NCI-H82 treated with DMSO at 0.1 percent for 48 hours (cell line): Measurements from ENCODE around the gene IL6.
"Not testable (repeated sequence)": the region's sequence is repeated elsewhere in the genome, so short reads cannot be mapped to it uniquely, and the experiment has no call there.

Experiments used
- DNase-seq: peaks from one replicate; lab custom pipeline; 2025; ENCODE audit not compliant: unreplicated experiment; lab: John Stamatoyannopoulos, UW

Gene IL6

DNA sequence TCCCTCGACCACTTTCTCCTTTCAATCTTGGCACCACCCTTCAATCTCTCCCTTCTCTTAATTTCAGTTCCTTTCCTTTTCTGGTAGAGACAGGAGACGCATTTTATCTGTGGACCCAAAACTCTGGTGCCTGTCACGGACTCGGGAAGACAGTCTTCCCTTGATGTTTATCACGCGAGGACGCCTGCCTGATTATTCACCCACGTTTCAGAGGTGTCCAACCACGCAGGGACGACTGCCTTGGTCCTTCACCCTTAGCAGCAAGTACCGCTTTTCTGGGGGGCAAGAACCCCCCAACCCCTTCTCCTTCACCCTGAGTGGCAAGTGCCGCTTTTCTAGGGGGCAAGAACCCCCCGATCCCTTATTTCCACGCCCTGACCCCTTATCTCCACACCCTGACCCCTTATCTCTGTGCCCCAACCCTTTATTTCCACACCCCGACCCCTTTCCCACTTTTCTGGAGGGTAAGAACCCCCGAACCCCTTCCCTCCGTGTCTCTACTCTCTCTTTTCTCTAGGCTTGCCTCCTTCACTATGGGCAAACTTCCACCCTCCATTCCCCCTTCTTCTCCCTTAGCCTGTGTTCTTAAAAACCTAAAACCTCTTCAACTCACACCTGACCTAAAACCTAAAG lies 22.9 kb upstream of the IL6 start:
- not testable (repeated sequence) for DNase-seq

DNA sequence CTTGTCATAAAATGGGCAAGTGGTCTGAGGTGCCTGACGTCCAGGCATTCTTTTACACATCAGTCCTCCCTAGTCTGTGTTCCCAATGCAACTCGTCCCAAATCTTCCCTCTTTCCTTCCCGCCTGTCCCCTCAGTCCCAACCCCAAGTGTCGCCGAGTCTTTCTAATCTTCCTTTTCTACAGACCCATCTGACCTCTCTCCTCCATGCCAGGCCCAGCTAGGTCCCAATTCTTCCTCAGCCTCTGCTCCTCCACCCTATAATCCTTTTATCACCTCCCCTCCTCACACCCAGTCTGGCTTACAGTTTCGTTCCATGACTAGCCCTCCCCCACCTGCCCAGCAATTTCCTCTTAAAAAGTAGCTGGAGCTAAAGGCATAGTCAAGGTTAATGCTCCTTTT lies 22.3 kb upstream of the IL6 start:
- DNase-seq = not testable (repeated sequence)

DNA sequence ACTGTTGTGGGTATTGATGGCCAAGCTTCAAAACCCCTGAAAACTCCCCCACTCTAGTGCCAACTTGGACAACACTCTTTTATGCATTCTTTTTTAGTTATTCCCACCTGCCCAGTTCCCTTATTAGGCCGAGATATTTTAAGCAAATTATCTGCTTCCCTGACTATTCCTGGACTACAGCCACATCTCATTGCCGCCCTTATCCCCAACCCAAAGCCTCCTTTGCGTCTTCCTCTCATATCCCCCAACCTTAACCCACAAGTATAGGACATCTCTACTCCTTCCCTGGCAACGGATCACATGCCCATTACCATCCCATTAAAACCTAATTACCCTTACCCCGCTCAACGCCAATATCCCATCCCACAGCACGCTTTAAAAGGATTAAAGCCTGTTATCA lies 21.1 kb upstream of the IL6 start:
- DNase-seq = not testable (repeated sequence)

DNA sequence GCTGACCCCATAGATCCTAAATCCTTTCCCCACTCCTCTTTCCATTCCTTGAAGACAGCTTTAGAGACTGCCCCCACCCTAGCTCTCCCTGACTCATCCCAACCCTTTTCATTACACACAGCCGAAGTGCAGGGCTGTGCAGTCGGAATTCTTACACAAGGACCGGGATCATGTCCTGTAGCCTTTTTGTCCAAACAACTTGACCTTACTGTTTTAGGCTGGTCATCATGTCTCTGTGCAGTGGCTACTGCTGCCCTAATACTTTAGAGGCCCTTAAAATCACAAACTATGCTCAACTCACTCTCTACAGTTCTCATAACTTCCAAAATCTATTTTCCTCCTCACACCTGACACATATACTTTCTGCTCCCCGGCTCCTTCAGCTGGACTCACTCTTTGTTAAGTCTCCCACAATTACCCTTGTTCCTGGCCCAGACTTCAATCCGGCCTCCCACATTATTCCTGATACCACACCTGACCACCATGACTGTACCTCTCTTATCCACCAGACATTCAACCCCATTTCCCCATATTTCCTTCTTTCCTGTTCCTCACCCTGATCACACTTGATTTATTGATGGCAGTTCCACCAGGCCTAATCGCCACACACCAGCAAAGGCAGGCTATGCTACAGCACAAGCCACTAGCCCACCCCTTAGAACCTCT lies 19.8 kb upstream of the IL6 start:
- DNase-seq = not testable (repeated sequence)

DNA sequence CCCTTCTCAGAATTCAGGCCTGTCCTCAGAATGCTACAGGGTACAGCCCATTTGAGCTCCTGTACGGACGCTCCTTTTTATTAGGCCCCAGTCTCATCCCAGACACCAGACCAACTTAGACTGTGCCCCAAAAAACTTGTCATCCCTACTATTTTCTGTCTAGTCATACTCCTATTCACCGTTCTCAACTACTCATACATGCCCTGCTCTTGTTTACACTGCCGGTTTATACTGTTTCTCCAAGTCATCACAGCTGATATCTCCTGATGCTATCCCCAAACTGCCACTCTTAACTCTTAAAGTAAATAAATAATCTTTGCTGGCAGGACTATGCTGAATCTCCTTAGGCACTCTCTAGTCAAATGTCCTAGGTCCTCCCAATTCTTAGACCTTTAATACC lies 18.8 kb upstream of the IL6 start:
- not testable (repeated sequence) for DNase-seq

DNA sequence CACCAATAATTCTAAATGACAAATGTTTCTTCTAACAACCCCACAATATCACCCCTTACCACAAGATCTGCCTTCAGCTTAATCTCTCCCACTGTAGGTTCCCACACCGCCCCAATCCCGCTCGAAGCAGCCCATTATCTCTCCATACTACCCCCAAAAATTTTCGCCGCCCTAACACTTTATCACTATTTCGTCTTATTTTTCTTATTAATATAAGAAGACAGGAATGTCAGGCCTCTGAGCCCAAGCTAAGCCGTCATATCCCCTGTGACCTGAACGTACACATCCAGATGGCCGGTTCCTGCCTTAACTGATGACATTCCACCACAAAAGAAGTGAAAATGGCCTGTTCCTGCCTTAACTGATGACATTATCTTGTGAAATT lies 18.3 kb upstream of the IL6 start:
- not testable (repeated sequence) for DNase-seq

DNA sequence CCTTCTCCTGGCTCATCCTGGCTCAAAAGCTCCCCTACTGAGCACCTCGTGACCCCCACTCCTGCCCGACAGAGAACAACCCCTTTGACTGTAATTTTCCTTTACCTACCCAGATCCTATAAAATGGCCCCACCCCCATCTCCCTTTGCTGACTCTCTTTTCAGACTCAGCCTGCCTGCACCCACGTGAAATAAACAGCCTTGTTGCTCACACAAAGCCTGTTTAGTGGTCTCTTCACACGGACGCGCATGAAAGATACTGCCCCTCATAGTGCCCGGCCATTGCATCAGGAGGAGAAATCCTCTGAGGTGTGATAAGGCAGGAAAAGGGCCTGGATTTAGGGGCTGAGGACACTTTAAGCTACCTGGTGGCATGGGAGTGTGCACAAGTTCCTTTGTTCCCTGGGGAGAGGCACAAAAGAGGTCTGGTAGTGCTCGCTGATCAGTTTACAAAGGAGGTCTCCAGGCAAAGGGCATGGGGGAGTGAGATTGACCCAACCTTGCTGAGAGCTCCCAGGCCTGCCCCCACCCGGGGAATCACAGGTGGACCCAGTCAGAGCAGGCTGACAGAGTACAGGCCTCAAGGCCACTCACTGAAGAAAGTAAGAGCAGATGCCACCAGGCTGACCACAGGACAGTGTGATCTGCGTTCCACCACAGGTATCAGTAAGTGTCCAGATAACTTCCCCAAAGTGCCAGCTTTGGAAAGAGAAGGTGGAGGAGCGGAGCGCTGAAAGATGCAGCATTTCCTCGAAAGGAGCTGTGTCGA lies 17.8 kb upstream of the IL6 start:
- not testable (repeated sequence) for DNase-seq

DNA sequence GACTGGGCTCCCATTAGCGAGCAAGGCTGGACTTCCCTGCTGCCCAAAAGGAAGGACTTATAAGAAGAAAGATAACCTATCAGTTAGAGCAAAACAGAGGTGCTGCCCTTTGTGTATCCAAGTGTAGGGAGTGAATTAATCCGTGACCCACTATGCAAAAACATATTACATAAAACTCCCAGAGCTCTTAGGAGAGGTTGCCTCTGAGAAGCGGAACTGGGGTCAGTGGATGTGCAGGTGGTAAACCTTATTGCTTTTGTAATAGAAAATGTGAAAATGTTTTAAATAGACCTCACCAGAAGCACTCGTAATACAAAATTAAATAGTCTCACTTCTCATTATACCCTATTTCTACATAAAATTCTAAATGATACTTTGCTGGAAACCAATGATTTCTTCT lies 17.1 kb upstream of the IL6 start:
- no peak for DNase-seq

DNA sequence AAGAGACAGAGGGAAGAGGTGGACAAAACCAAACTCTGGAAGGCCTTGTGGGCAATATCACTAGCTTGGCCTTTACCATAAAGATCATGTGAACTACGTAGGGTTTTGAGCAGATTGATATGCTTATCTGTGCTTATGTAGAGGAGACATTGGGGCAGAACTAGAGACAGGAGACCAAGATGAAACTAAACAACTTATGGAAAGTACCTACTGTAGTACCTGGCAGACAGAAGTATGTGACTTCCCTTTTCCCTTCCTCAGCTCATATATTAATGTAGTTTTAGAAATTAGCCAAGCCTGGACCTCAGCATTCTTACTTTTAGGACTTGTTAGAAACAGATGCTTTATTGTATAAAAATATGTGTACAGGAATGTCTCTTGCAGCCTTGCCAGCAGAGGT lies 14.0 kb upstream of the IL6 start:
- DNase-seq = no peak

DNA sequence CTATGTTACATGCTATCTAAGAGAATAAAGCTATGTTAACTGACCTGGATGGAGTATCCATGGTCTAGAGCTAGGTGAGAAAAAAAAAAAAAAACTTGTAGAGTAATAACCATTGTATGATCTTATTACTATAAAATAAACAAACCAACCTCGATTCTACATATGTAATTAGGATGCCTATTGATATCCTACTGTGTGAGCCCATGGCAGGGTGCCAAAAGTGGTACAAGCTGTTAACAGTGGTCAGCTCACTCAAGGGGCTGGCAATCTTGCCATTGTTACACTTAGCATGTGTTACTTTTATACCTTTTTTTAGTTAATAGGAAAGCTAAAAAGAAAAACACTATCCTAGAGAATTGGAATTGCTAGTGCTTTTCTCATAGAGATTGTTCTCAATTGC lies 13.5 kb upstream of the IL6 start:
- no peak for DNase-seq

DNA sequence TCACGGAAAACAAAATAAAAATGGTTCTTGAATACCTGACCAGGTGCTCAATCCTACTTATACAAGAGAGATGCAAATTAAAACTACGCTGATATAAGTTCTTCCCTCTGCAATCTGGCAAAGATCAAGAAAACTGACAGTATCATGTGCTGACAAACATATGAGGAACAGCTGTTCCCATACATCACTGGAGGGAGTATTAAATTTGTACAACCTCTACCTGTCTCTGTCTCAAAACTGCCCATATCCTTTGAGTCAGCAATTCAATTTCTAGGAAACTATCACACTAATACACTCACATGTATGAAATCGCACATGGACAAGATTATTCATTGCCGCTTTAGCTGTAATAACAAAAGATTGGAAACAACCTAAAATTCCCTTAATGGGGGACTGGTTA lies 11.0 kb upstream of the IL6 start:
- no peak for DNase-seq

DNA sequence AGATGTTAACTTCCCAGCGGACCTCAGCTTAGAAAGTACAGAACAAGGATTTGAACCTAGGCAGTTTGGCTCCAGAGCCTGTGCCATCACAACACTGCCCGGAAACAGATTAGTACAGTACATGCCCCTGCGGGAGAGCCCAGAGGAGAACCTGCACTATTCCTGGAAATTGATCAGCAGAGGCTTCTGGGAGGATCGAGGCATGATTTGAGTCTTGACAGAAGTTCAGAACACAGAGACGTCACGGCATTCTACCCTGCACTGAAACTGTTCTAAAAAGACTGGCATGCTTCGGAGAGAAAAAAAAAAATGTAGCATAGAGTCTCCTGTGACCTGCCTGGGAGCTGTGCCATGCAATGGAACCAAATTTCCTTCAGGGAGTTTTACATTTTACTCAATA lies 9.2 kb upstream of the IL6 start:
- DNase-seq = no peak

DNA sequence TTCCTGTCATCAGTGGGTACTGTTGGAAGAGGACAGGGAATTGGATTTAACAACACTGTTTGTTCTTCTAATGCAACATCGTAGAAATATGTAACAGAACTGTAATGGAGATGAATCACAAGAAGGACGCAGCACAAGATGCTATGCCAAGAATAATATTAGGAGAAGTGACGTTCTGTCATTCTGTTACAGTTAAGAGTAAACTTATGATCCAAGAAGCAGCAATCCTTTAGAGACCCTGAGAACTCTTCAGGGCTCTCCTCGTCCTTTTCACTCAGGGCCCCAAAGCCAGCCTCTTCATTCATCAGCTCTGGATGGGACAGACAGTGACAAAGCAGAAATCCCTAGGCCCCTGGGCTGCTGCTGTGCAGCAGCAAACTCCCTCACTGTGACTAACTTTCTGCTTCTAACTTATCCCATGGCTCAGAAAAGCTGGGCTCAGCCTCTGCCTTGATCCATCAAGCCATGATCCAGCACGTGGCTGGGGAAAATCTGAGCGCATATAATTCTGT lies 8.7 kb upstream of the IL6 start:
- no peak for DNase-seq

DNA sequence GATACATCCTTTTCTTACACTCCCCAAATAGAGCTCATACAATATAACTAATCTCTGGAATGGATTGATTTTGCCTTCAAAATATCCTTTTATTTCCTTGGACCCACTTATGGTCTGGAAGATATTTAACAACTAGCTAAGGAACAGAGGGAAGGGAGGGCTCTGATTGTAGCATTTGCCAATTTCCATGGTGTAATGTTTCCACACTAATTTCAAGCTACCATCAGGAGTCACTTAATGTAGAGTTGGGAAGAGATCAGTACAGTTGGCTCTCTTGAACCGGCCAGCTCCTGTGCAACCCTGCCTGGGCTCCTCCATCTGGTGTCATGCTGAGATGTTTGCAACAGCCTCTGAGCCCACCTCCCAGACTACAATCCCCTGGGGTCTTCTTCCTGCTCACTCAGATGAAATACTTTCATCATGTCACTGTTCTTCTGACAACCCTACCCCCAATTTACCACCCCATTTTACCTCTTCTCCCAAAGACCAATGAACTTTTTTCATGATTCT lies 8.0 kb upstream of the IL6 start:
- no peak for DNase-seq

DNA sequence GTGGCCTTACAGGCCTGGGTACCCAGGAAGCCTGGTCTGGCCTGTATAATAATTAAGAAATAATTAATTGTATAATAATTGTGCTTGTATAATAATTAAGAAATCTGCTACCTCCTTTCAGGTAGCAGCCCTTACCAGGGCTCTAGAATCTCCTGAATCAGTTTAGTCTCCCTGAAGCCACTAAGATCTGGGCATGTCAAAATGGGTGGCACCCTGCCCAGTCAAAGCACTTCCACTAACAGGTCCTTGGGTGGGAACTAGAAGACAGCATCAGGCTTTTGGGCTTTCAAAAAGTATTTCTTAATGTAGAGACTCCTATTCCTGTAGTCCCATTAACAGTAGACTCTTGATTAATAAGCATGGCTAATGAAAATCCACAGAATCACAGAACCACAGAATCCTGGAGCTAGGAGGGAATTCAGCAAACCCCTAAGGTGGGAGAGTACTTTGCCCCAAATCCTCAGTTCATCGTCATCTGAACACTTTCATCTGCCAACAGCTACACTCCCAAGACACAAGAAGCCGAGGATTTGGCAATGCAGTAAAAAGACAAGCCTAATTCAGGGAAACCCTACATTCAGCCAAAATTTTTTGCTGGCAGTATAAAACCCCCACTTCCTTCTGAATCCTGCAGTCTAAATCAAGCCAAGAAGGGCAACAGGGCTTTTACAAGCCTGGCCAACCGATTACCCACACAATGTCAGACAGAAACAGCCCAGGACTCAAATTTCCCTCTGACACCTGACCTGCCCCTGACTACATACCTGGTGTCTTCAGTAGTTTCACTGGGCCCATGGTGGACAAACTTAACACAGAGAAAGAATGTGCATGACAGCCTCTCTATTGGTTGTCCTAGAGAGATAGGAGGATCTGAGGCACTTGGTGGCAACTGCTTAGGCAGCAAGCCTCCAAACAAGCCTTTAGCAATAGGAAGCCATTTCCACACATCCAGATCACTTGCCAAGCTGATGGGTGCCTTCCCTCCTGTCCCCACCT lies 5.9 kb upstream of the IL6 start:
- DNase-seq = no peak

DNA sequence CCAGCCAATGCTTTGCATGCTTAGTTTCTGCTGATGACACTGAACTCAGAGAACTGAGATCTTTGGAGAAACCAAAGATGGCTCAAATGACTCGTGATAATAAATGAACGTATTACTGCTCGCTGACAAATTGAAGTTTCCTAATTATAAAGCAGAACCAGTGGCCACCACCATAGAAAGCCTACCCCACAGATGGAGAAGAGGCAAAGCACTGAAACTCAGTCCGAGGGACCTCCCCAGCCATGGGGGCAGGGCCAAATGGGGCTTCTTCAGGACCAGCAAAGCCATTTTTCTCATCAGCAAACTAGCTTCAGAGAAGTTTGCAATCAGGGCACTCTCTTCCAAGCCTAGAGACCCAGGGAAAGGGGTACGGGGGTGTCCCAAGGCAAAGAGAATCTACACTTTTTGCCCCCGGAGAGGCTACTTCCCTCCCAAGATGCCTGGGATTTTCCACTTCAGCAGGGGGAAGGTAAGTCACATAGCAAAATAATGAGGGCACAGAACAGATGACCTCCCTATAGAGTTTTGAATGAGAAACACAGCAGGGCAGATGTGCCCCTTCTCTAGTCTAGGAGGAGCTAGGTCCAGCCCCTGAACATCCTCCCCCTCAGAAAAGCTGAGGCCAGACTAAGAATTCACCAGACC lies 4.3 kb upstream of the IL6 start:
- no peak for DNase-seq

DNA sequence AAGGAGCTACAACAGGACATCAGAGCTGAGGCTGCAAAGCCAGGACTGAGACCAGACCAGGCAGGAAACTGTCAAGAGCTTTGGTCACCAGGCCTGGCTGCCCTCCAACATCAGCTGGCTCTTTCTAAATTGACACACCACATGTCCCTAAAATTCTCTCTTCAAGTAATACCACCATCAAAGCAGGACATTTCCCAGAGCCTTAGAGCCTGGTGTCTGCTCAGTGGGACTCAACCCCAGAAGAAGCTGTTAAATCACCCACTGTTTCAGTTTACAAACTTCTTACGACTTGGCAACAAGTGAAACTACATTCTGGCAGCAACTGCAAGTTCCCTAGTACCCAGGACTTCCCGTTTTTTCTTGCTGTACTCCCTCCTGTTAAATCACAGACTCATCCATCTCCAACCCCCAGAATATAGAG lies 3.8 kb upstream of the IL6 start:
- no peak for DNase-seq

DNA sequence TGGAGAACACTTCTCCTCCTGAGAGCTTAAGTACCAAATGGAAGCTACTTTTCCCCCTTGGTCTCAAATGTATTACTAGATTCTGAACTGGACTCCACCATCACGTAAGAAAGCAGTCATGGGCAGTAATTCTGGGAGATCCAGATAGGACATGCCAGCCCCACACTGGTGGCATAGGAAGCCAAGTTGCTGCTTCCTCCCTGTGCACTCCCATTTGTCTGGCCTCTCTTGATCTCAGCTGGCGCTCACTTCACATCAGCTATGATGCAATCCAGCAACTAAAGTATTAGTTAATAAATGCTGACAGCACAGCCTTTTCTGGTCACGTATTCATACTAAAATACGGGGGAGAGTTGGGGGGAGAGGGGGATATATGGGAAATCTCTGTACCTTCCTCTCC lies 3.4 kb upstream of the IL6 start:
- DNase-seq = no peak

DNA sequence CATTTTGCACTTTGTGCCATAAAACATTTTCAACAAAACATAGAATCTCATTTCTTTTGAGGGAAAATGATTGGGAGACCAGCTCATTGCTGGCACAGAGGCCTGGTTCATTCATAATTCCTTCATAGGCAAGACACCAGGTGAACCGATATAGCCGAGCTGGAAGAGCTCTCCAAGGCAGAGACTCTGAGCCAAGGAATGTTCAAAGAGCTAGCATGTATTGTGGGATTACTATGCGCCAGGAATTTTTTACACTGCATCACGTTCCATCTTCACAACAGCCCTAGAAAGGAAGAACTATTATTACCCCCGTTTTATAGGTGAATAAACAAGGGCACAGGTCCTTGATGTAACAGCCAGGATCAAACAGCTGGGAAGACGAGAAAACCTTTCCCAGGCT lies 2.1 kb upstream of the IL6 start:
- no peak for DNase-seq

DNA sequence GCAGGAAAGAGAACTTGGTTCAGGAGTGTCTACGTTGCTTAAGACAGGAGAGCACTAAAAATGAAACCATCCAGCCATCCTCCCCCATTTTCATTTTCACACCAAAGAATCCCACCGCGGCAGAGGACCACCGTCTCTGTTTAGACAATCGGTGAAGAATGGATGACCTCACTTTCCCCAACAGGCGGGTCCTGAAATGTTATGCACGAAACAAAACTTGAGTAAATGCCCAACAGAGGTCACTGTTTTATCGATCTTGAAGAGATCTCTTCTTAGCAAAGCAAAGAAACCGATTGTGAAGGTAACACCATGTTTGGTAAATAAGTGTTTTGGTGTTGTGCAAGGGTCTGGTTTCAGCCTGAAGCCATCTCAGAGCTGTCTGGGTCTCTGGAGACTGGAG lies 1.4 kb upstream of the IL6 start:
- DNase-seq = no peak
